HG03045 (cell line): ENCODE data around the gene MARCKSL1.
"Not testable (repeated sequence)": the region's sequence is repeated elsewhere in the genome, so short reads cannot be mapped to it uniquely, and the experiment has no call there.

Experiments used
- ATAC-seq: cut with Tn5 transposase; IDR thresholded peaks from one replicate; pipeline ENCODE4 v1.9.1; 2021; ENCODE audit warnings: mild to moderate bottlenecking, moderate library complexity; ENCODE audit not compliant: unreplicated experiment

MARCKSL1 gene

GRCh38 chr1:32334274-32334861, 1.7 kb downstream of the MARCKSL1 start:
- ATAC-seq, result no peak

GRCh38 chr1:32333251-32333963, 2.6 kb downstream of the MARCKSL1 start:
- no peak for ATAC-seq

GRCh38 chr1:32332290-32333079, 3.5 kb downstream of the MARCKSL1 start:
- no peak for ATAC-seq

DNA sequence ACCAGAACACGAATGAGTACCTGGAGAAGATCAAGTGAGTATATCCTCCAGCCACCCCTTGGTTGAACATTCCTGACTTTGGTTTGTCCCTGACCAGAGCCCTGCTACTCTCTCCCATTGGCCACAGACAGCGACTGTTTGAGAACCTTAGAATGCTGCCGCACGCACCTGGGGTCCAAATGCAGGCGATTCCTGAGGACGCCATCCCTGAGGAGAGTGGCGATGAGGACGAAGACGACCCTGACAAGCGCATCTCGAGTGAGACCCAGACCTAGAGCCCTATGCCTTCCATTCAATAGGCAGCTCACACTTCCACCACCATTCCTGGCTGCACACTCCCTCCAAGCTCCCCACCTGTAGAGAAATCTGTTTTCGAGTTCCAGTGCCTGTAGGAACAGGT, 4.5 kb downstream of the MARCKSL1 start:
- ATAC-seq, result no peak

DNA sequence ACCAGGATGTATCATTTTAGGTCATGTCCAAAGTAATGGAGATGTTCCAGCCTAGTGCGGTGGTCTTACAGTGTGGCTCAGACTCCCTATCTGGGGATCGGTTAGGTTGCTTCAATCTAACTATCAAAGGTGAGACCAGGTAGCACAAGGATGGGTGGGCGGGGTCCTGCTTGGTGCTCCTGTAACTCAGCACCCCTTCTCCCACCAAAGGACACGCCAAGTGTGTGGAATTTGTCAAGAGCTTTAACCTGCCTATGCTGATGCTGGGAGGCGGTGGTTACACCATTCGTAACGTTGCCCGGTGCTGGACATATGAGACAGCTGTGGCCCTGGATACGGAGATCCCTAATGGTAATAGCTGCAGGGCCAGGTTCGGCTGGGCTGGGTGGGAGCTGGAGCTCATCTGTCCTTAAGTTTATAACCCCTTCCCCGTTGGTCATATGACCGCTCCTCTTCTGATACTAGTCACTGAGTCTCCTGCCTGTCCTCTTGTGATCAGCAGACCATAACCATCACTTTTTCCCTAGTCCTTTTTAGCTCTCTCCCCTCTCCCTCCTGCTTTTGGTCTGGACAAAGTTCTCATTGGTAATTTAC, 5.4 kb downstream of the MARCKSL1 start:
- no peak for ATAC-seq

GRCh38 chr1:32329931-32330466, 6.0 kb downstream of the MARCKSL1 start:
- ATAC-seq, result no peak

DNA sequence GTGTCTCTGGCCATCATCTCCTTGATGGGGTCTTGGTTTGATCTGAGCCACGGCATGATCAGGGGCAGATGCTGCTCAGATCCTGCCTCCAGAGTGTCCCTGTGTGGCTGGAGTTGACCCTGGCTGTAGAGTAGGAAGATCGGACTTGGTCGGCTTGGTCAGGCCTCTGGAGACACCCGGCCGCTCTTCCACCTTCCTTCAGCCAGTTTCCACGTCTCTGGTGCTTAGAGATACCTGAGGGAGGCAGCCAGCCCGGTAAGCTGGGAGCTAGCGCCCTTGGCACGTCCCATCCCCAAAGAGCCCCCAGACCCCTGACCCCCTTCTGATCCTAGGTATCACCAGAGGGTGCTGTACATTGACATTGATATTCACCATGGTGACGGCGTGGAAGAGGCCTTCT, 8.8 kb downstream of the MARCKSL1 start:
- no peak for ATAC-seq

- ATAC-seq, result no peak
Measured at GRCh38 chr1:32321712-32322291, 14.2 kb downstream of the MARCKSL1 start.

- no peak for ATAC-seq
Measured at GRCh38 chr1:32318127-32318869, 17.7 kb downstream of the MARCKSL1 start.

DNA sequence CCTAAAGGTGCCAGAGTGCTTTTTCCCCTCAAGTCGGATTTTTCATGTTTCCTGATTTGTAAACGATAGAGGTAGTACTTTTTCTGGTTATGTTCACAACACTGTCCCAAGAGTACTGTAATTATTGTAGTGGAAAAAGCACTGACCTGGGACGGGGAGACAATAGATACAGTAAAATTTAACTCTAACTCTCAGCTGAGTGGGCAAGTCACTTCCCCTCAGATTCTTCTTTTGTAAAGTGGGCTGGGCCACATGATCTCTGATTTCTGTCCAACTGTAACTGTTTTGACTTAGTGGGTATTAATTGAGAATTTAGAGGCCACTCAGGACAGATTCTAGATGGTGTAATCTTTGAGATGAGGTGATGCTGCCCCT, 19.1 kb downstream of the MARCKSL1 start:
- ATAC-seq, result no peak

DNA sequence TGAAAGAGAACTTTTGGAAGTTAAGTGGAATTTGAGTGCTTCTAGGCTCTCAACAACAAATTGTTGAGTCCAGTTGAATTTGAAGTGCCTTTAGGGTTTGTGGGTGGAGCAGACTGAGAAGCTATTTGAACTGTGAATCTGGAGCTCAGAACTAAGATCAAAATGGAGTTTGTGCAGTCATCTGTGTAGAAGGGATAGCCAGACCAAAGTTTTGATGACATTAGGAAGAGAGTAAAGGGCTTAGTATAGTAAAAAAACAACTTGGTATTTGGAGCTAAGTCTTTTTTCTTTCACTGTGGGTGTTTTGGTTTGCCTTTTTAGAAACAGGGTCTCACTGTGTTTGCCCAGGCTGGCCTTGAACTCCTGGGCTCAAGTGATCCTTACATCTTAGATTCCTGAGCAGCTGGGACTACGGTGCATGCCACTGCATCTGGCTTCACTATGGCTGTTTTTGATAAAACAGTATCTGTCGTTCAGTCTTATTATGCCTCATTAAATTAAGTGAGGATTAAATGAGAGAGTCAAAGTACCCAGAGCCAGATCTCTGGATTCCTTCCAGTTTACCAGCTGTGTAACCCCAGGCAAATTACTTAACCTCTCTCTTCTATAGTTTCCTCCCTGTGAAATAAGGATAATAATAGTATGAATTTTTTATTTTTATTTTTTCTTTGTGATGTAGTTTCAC, 24.2 kb downstream of the MARCKSL1 start:
- no peak for ATAC-seq

DNA sequence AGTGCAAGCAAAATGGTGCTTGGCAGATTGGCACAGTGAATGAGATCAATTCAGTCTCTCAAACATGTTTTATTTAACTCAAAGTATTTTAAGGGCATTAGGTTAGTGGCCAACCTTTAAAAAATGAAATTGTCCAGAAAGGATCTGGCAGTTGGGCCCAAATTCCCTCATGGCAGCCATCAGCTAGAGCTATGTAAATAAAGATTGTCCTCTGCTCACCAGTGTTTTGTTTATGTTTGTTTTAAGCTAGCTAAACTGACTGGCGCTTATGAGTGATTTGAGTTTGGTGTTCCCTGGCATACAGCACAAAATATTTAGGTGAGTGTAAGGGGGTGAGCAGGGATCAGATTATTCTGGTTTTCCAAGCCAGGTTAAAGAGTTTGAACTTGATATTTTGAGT, 26.1 kb downstream of the MARCKSL1 start:
- ATAC-seq, result no peak

DNA sequence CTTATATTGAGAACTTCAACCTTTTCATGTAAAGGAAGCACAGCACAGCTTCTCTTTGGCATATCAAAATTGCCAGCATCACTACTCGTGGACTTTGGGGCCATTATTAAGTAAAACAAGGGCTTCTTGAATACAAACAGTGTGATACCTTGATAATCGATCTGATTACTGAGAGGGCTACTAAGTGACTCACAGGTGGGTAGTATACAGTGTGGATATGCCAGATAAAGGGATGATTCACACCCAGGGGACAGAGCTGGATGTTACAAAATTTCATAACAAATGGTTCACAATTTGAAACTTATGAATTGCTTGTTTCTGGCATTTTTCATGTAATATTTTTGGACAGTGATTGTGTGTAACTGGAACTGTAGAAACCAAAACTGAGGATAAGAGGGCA, 28.7 kb downstream of the MARCKSL1 start:
- ATAC-seq, result no peak

DNA sequence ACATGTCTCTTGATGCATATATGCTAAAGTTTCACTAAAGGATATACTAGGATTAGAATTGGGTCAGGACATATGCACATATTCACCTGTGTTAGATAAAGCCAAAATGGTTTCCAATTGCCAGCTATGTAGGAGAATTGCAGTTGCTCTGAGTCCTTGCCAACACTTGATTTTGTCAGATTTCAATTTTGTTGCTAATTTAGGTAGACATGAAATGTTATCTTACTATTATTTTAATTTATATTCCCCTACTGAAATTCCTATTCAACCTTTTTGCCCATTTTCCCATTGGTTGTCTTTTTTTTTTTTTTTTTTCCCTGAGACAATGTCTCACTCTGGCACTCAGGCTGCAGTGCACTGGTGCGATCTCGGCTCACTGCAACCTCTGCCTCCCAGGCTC, 30.7 kb downstream of the MARCKSL1 start:
- ATAC-seq, result no peak

DNA sequence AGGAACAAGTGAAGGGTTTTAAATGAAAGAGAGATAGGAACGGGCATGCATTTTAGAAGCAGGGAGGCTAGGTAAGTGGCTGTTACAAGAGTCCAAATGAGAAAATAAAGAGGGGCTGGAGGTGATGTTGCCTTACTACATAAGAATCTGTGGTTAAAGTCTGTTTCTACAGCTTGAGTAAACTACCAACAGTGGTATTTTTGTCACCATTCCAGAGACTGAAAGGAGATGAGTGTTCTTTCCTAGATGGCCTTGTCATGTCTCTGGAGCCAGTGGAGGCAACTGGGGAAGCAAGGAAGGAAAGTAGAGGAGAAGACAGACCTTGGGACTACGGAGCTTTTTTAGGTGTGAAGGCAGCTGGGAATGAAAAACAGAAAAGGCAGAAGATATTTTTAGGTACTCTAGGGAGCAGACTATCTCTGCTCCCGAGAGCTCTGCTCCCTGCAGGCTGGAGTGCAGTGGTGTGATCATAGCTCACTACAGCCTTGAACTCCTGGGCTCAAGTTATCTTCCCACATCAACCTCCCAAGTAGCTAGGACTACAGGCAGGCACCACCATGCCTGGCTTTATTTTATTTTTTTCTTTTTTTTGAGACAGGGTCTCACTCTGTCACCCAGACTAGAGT, 31.9 kb downstream of the MARCKSL1 start:
- ATAC-seq, result no peak

DNA sequence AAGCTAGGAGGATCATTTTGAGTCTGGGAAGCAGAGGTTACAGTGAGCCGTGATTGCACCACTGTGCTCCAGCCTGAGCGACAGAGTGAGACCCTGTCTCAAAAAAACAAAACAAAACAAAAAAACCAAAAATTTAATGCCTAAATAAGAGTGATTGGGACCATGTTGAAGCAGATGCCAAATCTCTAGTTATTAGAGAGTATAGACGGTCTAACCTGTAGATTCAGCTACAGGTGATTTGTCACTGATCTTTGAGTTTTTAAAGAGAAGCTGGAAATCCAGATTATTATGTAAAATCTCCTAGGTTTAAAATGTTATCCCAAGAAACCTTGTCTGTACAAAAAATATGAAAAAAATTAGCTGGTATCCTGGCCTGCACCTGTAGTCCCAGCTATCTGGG, 32.7 kb downstream of the MARCKSL1 start:
- no peak for ATAC-seq

DNA sequence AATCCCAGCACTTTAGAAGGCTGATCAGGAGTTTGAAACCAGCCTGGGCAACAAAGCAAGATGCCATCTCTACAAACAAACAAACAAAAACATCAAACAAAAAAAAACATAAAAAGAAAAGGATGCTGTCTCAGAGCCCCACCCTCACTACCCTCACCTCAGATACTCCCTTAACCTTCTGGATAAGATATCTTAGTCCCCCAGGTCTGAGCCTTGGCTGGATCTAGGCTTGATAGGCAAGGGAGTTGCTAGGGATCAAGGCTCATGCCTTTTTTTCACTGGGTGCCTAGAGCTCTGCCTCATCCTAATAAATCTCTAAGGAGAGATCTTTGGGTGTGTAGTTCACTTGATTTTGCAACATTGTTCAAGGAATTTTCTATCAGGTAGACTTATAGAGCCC, 36.7 kb downstream of the MARCKSL1 start:
- no peak for ATAC-seq

GRCh38 chr1:32298211-32298610, 37.8 kb downstream of the MARCKSL1 start:
- ATAC-seq, result not testable (repeated sequence)
